HG03378 (cell line): ENCODE results near the gene ATCAY.
"Not testable (repeated sequence)": the region's sequence is repeated elsewhere in the genome, so short reads cannot be mapped to it uniquely, and the experiment has no call there.

Source experiments
- ATAC-seq: cut with Tn5 transposase; IDR thresholded peaks from one replicate; pipeline ENCODE4 v1.9.1; 2021; ENCODE audit warnings: mild to moderate bottlenecking, moderate library complexity; ENCODE audit not compliant: unreplicated experiment

ATCAY gene

GRCh38 chr19:3852614-3853254 is 27.8 kb upstream of the ATCAY start:
- ATAC-seq = no peak

- no peak for ATAC-seq
Measured at GRCh38 chr19:3855320-3855719, 25.2 kb upstream of the ATCAY start.

GRCh38 chr19:3857449-3858003 is 23.0 kb upstream of the ATCAY start:
- no peak for ATAC-seq

GRCh38 chr19:3860499-3860898 is 20.0 kb upstream of the ATCAY start:
- no peak for ATAC-seq

- ATAC-seq = no peak
Measured at GRCh38 chr19:3862826-3863500, 17.5 kb upstream of the ATCAY start.

- no peak for ATAC-seq
Measured at GRCh38 chr19:3863648-3864047, 16.8 kb upstream of the ATCAY start.

GRCh38 chr19:3866910-3867638 is 13.4 kb upstream of the ATCAY start:
- no peak for ATAC-seq

GRCh38 chr19:3867971-3868769 is 12.3 kb upstream of the ATCAY start:
- ATAC-seq = no peak

GRCh38 chr19:3868770-3869456 is 11.6 kb upstream of the ATCAY start, which contains the start of gene ZFR2:
Gene ZFR2, minus strand, starts transcription at chr19:3869038. Its CDS starts 21 bp downstream, at chr19:3869017.
- no peak for ATAC-seq

GRCh38 chr19:3873151-3873550 is 7.3 kb upstream of the ATCAY start:
- ATAC-seq = no peak

GRCh38 chr19:3874695-3875094 is 5.8 kb upstream of the ATCAY start:
- not testable (repeated sequence) for ATAC-seq

- ATAC-seq = no peak
Measured at GRCh38 chr19:3879656-3880055, 829 bp upstream of the ATCAY start.

GRCh38 chr19:3881272-3882040 is 971 bp downstream of the ATCAY start:
- no peak for ATAC-seq

GRCh38 chr19:3882041-3882384 is 1.5 kb downstream of the ATCAY start:
- no peak for ATAC-seq

- ATAC-seq = no peak
Measured at GRCh38 chr19:3890591-3890990, 10.1 kb downstream of the ATCAY start.

- no peak for ATAC-seq
Measured at GRCh38 chr19:3893509-3894179, 13.2 kb downstream of the ATCAY start.

- ATAC-seq = not testable (repeated sequence)
Measured at GRCh38 chr19:3894959-3895358, 14.5 kb downstream of the ATCAY start.

GRCh38 chr19:3895788-3896187 is 15.3 kb downstream of the ATCAY start:
- no peak for ATAC-seq

GRCh38 chr19:3897936-3898335 is 17.5 kb downstream of the ATCAY start:
- ATAC-seq = no peak
